Lower lobe of right lung (tissue), 2 donors: ENCODE data around the gene RSAD1. TPM values are rescaled to one million over a fixed set of nuclear protein-coding genes. Genes with fewer than 3 reads are reported as not detected.

Experiments
- ATAC-seq, 2 donors: fragments of 200-7000 bp; cut with Tn5 transposase; one replicate each; pipeline ENCODE4 v1.9.1; 2020 to 2022; ENCODE audit warnings: mild to moderate bottlenecking in 2 of 2, moderate library complexity in 2 of 2
- DNase-seq: peaks from one replicate; pipeline ENCODE4 v3.0.0-alpha.2; 2020
- H3K27ac ChIP-seq: fragments of 200-600 bp; one replicate; pipeline ENCODE4 v1.8.0; 2022
- H3K27me3 ChIP-seq: fragments of 200-600 bp; one replicate; pipeline ENCODE4 v1.8.0; 2022; ENCODE audit warnings: low read depth
- H3K36me3 ChIP-seq: fragments of 200-600 bp; one replicate; pipeline ENCODE4 v1.8.0; 2022; ENCODE audit warnings: mild to moderate bottlenecking
- H3K4me1 ChIP-seq: fragments of 200-600 bp; one replicate; pipeline ENCODE4 v1.8.0; 2022
- H3K4me3 ChIP-seq: fragments of 200-600 bp; one replicate; pipeline ENCODE4 v1.8.0; 2022; ENCODE audit warnings: mild to moderate bottlenecking
- H3K9me3 ChIP-seq: fragments of 200-600 bp; one replicate; pipeline ENCODE4 v1.8.0; 2022
- CTCF ChIP-seq: fragments of 200-600 bp; IDR thresholded peaks from one replicate; pipeline ENCODE4 v1.8.0; 2022; ENCODE audit warnings: antibody characterized with exemption, mild to moderate bottlenecking
- intact Hi-C: fragments of 100-400 bp; cut with DNase I; formaldehyde crosslinking; loops from one replicate; pipeline ENCODE4 v1.11.0; 2022
- total RNA-seq: library from RNA; stranded (reverse); fragmentation: NEBNext Ultra II Directional; extraction: Animal tissue kit (Norgen Biotek cat#: 25700); gene quantifications from one replicate; pipeline ENCODE4 v1.2.1, GENCODE V29; 2021
- donor health status: DM: no; HTN: yes; CAD: no; lungs with severe emphysema.

RSAD1 gene
- total RNA-seq, 1 donor from 2014 or later: 29.2 TPM

DNA sequence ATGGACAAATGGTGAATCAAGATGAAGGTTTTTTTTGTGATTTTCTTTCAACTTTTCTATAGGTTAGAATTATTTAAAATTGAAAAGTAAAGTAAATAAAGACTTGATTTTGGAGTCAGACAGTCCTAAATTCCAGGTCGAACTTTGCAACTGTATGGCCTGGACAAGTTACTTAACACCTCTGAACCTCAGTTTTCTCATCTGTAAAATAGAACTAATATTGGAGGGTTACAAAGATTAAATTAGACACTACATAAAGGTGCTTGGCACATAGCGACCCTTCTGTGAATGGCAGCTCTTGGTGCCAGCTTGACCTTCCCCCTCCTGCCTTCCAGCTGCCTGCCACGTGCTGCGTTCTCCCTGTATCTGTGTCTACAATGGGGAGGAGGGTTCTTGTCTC, 3.0 kb downstream of the RSAD1 start:
- H3K9me3 ChIP-seq: no peaks in the 10 kb centered on the region
- no peak overlapping the region for H3K4me3 ChIP-seq
- intact Hi-C loops: no loop called here
- DNase-seq: no peak
- peaks cover 39% of the 10 kb centered on the region for H3K4me1 ChIP-seq
- ATAC-seq: no peak
- no peaks in the 10 kb centered on the region for H3K27me3 ChIP-seq
- TF ChIP-seq CTCF: no peak
- H3K27ac ChIP-seq: no peak overlapping the region
- peaks cover 48% of the 10 kb centered on the region for H3K36me3 ChIP-seq

- TF ChIP-seq CTCF: no peak
- ATAC-seq (no peak), DNase-seq (peak; percentile 50)
- Histone ChIP-seq H3K36me3 (peaks cover 48% of the 10 kb centered on the region), H3K27ac (no peak overlapping the region), H3K27me3 (no peaks in the 10 kb centered on the region), H3K4me1 (peaks cover 39% of the 10 kb centered on the region), H3K4me3 (no peak overlapping the region), H3K9me3 (no peaks in the 10 kb centered on the region)
- intact Hi-C loops: no loop called here
These were observed 3.5 kb downstream of the RSAD1 start for GRCh38 chr17:50482110-50482509.

DNA sequence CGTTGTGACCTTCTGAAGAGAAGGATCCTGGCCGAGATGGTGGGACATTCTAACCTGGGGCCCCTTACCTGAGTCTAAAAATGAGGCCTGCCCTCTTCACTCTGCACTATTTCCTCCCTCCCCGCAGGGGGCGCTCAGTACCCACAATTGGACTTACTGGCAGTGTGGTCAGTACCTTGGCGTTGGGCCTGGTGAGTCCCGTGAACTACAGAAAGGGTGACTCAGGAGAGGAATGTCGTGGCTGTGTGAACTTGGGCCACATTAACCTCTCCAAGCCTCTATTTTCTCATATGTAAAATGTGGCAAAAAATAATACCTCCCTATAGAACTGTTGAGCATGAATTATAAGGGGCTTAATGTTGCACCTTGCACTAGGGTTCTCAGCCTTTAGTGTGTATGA, 3.9 kb downstream of the RSAD1 start:
- peak overlapping the region; percentile 1 for H3K4me3 ChIP-seq
- intact Hi-C loops: no loop called here
- no peaks in the 10 kb centered on the region for H3K27me3 ChIP-seq
- peak; percentile 95 for DNase-seq
- peak; percentile 67 to 84 for ATAC-seq
- no peaks in the 10 kb centered on the region for H3K9me3 ChIP-seq
- H3K4me1 ChIP-seq: peaks cover 39% of the 10 kb centered on the region
- peak overlapping the region; percentile 37 for H3K27ac ChIP-seq
- peak; percentile 79 for TF ChIP-seq CTCF
- H3K36me3 ChIP-seq: peaks cover 51% of the 10 kb centered on the region

GRCh38 chr17:50483266-50483665, 4.6 kb downstream of the RSAD1 start:
- Histone ChIP-seq H3K36me3 (peaks cover 55% of the 10 kb centered on the region), H3K9me3 (no peaks in the 10 kb centered on the region), H3K27me3 (no peaks in the 10 kb centered on the region), H3K27ac (no peak overlapping the region), H3K4me1 (peaks cover 35% of the 10 kb centered on the region), H3K4me3 (no peak overlapping the region)
- DNase-seq (peak; percentile 20), ATAC-seq (no peak)
- TF ChIP-seq CTCF: no peak
- intact Hi-C loops: no loop called here

DNA sequence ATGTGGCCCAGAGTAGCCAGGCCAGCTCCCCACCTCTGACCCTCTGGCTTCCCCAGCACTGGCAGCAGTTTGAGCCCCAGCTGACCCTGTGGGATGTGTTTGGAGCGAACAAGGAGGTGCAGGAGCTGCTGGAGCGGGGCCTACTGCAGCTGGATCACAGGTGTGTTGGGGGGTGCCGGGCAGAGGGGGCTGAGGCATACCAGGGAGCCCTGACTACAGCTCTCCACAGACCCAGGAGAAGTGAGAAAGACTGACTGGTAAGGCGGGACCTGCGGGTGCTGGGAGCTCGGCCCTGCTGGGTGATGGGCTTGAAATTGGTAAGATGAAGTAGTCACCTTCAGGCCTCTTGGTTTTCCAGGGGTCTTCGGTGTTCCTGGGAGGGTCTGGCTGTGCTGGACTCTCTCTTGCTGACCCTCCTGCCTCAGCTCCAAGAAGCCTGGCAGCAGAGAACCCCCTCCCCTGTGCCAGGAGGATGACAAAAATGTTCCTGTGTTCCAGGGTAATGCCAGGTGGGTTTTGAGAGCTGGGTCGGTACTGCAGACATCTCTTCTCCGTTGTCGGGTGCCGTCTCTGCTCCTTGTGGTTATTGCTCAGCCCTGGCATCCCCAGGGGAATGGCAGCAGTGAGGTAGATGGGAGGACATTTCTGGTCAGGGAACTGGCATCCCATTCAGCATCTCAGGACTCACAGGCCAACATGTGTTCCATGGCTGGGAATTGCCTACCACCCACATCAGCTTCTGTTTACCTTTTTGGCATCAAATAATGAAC, 5.9 kb downstream of the RSAD1 start:
- TF ChIP-seq CTCF: no peak
- Histone ChIP-seq H3K36me3 (peaks cover 55% of the 10 kb centered on the region), H3K4me1 (peaks cover 27% of the 10 kb centered on the region), H3K9me3 (no peaks in the 10 kb centered on the region), H3K27ac (no peak overlapping the region), H3K4me3 (no peak overlapping the region), H3K27me3 (no peaks in the 10 kb centered on the region)
- intact Hi-C loops: no loop called here
- ATAC-seq (no peak), DNase-seq (peak; percentile 21)
